PC-9 (cell line): ENCODE measurements around the gene CDK18.

Experiments used
- EZH2 ChIP-seq: fragments of 200-600 bp; sonication (generic); IDR thresholded peaks from 2 replicates; pipeline ENCODE4 v1.8.0; 2017; ENCODE audit warnings: antibody characterized with exemption, low read depth
- TF ChIP-seq, protein P1 (sequence below): fragments of 200-600 bp; sonication (generic); conservative IDR thresholded peaks from 2 replicates; pipeline ENCODE4 v1.6.1; 2017; ENCODE audit warnings: mixed run types, antibody characterized with exemption, mild to moderate bottlenecking, moderate library complexity

DNA sequence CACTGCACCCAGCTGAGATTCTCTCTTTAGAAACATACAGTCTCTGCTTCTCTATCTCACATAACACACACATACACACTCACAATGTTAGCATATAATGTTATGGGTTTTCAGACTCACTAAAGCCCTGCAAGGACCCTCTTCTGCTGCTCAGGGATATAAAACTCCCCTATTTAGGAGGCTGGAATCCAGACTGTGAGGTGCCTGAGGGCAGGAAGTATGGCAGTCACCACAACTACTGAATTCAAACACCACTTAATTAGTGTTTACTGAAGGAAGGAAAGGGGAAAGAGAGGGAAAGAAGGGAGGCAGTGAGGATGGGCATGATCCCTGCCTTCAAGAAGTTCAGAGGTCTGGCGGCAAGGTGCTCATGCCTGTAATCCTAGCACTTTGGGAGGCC is 7.8 kb upstream of the CDK18 start:
- TF ChIP-seq, protein P1, sequence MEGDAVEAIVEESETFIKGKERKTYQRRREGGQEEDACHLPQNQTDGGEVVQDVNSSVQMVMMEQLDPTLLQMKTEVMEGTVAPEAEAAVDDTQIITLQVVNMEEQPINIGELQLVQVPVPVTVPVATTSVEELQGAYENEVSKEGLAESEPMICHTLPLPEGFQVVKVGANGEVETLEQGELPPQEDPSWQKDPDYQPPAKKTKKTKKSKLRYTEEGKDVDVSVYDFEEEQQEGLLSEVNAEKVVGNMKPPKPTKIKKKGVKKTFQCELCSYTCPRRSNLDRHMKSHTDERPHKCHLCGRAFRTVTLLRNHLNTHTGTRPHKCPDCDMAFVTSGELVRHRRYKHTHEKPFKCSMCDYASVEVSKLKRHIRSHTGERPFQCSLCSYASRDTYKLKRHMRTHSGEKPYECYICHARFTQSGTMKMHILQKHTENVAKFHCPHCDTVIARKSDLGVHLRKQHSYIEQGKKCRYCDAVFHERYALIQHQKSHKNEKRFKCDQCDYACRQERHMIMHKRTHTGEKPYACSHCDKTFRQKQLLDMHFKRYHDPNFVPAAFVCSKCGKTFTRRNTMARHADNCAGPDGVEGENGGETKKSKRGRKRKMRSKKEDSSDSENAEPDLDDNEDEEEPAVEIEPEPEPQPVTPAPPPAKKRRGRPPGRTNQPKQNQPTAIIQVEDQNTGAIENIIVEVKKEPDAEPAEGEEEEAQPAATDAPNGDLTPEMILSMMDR, result no peak
- no peak for TF ChIP-seq EZH2
